Prostate gland (tissue), 2 donors: ENCODE measurements around the gene GJB1. TPM values are rescaled to one million over a fixed set of nuclear protein-coding genes. Genes with fewer than 3 reads are reported as not detected.
A peak's percentile ranks its signal among the peaks of the same experiment; 100 is the strongest.

Experiments
- DNase-seq: peaks from one replicate; pipeline ENCODE4 v3.0.0-alpha.2; 2019; ENCODE audit warnings: low spot score
- H3K27ac ChIP-seq, 2 donors: fragments of 200-600 bp; sonication (generic); 2 replicates each; pipeline ENCODE4 v1.5.1; 2017 to 2019
- H3K27me3 ChIP-seq: fragments of 200-600 bp; sonication (generic); replicated peaks from 2 replicates; pipeline ENCODE4 v1.5.1; 2019; ENCODE audit not compliant: insufficient read depth
- H3K36me3 ChIP-seq, 2 donors: fragments of 200-600 bp; sonication (generic); 1 replicate in 1 of 2; 2 replicates in 1 of 2; pipeline versions ENCODE4 v1.5.1 to v1.8.1; 2017 to 2019
- H3K4me1 ChIP-seq: fragments of 200-600 bp; sonication (generic); replicated peaks from 2 replicates; pipeline ENCODE4 v1.5.1; 2019
- H3K4me3 ChIP-seq, 2 donors: fragments of 200-600 bp; sonication (generic); 2 replicates each; pipeline ENCODE4 v1.5.1; 2017 to 2019
- H3K9me3 ChIP-seq: fragments of 200-600 bp; sonication (generic); 2 replicates; pipeline ENCODE4 v1.5.1; 2017
- POLR2A ChIP-seq: fragments of 450-650 bp; IDR thresholded peaks from one replicate; pipeline ENCODE4 v1.6.1; 2016; ENCODE audit warnings: antibody characterized with exemption, mild to moderate bottlenecking
- POLR2AphosphoS5 ChIP-seq: sonication (generic); formaldehyde crosslinking; IDR thresholded peaks from one replicate; pipeline ENCODE4 v1.6.1; 2017; ENCODE audit warnings: antibody characterized with exemption
- WGBS: methylation state at CpG from one replicate; pipeline ENCODE4 v1.1.5; 2018; 5-methylcytosine and 5-hydroxymethylcytosine counted together
- intact Hi-C: fragments of 100-400 bp; cut with DNase I; formaldehyde crosslinking; loops from one replicate; pipeline ENCODE4 v1.14.2; 2022
- total RNA-seq, 2 donors: library from RNA; depleted of rRNA; stranded (reverse); fragments of >200 nt; gene quantifications; one replicate each; pipeline ENCODE4 v1.1.0, GENCODE V29; 2016
- TF ChIP-seq, protein P1 (sequence below), 4 experiments: fragments of 200-600 bp in 2 of 4; fragments of 450-650 bp in 2 of 4; sonication (generic) in 2 of 4; IDR thresholded peaks; 1 replicate in 3 of 4; 2 replicates in 1 of 4; pipeline ENCODE4 v1.5.1; 2016 to 2019; ENCODE audit warnings: antibody characterized with exemption in 4 of 4, mild to moderate bottlenecking in 2 of 4, moderate library complexity in 2 of 4

Gene GJB1
- total RNA-seq, 2 donors from 2014 or later = 28.3 to 57.6 TPM

DNA sequence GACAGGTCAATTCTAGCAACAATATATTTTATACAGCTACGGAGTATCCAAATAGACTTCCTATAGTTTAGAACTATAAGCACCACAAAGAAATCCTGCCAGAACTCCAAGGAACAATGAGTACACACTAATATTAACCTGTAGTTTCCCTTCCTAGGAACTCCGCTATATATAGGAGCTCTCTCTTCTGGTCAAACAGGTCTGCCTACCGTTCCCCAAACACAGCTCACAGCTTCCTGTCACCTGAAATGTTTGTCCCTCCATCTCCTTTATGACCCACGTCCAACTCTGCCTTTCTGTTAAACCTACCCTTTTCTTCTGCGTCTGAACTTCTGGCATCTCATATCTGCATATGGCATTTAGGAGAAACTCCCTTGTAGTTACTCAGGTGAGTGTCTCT lies 10.5 kb upstream of the GJB1 start:
- no peaks in the 10 kb centered on the region for H3K9me3 ChIP-seq
- TF ChIP-seq POLR2A (no peak), POLR2AphosphoS5 (peak; percentile 33)
- TF ChIP-seq, protein P1, sequence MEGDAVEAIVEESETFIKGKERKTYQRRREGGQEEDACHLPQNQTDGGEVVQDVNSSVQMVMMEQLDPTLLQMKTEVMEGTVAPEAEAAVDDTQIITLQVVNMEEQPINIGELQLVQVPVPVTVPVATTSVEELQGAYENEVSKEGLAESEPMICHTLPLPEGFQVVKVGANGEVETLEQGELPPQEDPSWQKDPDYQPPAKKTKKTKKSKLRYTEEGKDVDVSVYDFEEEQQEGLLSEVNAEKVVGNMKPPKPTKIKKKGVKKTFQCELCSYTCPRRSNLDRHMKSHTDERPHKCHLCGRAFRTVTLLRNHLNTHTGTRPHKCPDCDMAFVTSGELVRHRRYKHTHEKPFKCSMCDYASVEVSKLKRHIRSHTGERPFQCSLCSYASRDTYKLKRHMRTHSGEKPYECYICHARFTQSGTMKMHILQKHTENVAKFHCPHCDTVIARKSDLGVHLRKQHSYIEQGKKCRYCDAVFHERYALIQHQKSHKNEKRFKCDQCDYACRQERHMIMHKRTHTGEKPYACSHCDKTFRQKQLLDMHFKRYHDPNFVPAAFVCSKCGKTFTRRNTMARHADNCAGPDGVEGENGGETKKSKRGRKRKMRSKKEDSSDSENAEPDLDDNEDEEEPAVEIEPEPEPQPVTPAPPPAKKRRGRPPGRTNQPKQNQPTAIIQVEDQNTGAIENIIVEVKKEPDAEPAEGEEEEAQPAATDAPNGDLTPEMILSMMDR (IDR thresholded peaks at IDR 0.05) = no peak
- 44% methylated on average over 5 of the region's 5 CpGs for WGBS
- intact Hi-C loops = no loop called here
- no peaks in the 10 kb centered on the region for H3K27me3 ChIP-seq
- peak; percentile 37 for DNase-seq
- no peak overlapping the region for H3K4me3 ChIP-seq
- peak overlapping the region; percentile 45 to 58 for H3K27ac ChIP-seq
- H3K36me3 ChIP-seq = no peaks in the 10 kb centered on the region
- no peaks in the 10 kb centered on the region for H3K4me1 ChIP-seq

DNA sequence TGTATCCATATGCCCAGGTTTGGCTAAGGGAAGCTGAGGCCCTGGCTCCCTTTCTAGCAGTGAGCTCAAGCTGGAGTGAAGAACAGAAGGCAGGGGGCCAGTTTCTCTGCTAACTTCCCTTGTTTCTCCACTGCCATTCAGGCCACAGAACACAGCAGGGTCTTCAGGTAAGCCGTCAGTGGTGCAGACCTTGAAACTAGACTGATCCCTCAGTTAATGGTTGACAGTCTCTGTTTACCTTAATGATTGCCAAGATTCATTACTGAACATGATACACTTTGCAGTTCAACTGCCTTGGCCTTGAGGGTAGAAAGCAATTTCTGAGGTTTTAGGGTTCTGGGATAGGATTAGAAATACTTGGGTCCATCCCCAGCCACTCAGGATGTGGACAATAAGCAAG lies 8.9 kb upstream of the GJB1 start:
- no peak for DNase-seq
- 80% methylated on average over 1 of the region's 1 CpG for WGBS
- Histone ChIP-seq H3K27me3 (no peaks in the 10 kb centered on the region), H3K4me1 (no peaks in the 10 kb centered on the region), H3K9me3 (no peaks in the 10 kb centered on the region), H3K27ac (peak overlapping the region in 1 of 2 donors; percentile 43), H3K36me3 (no peaks in the 10 kb centered on the region), H3K4me3 (no peak overlapping the region)
- TF ChIP-seq, protein P1 (IDR thresholded peaks at IDR 0.05) = no peak
- TF ChIP-seq POLR2AphosphoS5 (no peak), POLR2A (no peak)
- intact Hi-C loops = no loop called here

- TF ChIP-seq POLR2AphosphoS5 (no peak), POLR2A (no peak)
- TF ChIP-seq, protein P1 (IDR thresholded peaks at IDR 0.05) = no peak
- H3K27ac ChIP-seq = peak overlapping the region in 1 of 2 donors; percentile 43
- 38% methylated on average over 2 of the region's 5 CpGs for WGBS
- peak; percentile 6 for DNase-seq
- no peaks in the 10 kb centered on the region for H3K27me3 ChIP-seq
- no peaks in the 10 kb centered on the region for H3K4me1 ChIP-seq
- H3K9me3 ChIP-seq = no peaks in the 10 kb centered on the region
- no peaks in the 10 kb centered on the region for H3K36me3 ChIP-seq
- intact Hi-C loops = no loop called here
- peak overlapping the region in 1 of 2 donors; percentile 4 for H3K4me3 ChIP-seq
Measured at GRCh38 chrX:71214604-71215337, 8.3 kb upstream of the GJB1 start.

DNA sequence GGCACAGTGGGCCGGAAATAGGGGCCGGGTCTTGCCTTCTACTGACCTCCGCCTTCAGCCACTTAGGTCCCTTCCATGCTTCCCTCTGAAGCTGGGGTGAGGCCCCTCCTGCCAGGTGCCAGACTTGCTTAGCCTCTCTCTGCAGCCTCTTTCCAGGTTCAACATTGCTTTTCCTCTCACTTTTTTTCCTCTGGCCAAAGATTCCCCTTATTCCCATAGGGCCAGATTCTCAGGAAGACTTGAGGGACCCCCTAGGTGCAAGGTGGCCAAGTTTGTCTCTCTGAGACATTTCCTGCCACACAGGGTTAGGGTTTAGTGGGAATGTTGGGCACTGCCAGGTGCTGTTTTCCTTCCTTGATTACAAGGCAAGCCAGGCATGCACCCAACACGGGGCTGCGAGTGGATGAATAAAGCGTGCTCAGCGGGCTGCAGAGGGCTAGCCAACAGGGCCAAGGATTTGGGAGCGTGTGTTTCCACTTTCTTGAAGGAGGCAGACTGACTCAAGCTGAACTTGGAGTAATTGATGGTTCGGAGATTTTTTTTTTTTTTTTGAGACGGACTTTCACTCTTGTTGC lies 7.6 kb upstream of the GJB1 start:
- Histone ChIP-seq H3K27me3 (no peaks in the 10 kb centered on the region), H3K4me3 (peak overlapping the region in 1 of 2 donors; percentile 4), H3K27ac (peak overlapping the region in 1 of 2 donors; percentile 43), H3K9me3 (no peaks in the 10 kb centered on the region), H3K36me3 (no peaks in the 10 kb centered on the region), H3K4me1 (no peaks in the 10 kb centered on the region)
- intact Hi-C loops = no loop called here
- peak; percentile 4 for DNase-seq
- WGBS = 57% methylated on average over 9 of the region's 10 CpGs
- TF ChIP-seq, protein P1 (IDR thresholded peaks at IDR 0.05) = no peak
- TF ChIP-seq POLR2AphosphoS5 (no peak), POLR2A (no peak)

DNA sequence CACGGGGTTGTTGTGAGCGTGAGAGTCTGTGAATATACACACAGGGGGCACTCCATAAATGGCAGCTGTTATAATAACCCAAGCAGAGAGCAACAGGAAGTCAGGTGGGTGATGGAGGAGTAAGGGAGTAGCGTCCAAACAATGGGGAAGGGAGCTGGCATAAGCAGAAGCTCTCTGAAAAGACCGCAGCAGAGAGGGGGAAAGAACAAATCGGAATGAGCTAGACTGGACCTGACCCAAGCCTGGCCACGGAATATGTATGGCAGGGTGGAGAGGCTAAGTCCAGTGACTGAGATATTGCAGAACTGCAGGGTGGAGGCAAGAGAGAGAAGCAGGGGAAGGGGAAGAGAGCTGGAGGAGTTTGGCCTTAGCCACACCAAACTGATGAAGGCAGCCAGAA lies 6.5 kb upstream of the GJB1 start:
- Histone ChIP-seq H3K4me3 (no peak overlapping the region), H3K36me3 (no peaks in the 10 kb centered on the region), H3K9me3 (no peaks in the 10 kb centered on the region), H3K27me3 (no peaks in the 10 kb centered on the region), H3K4me1 (no peaks in the 10 kb centered on the region), H3K27ac (no peak overlapping the region)
- WGBS = 28% methylated on average over 6 of the region's 6 CpGs
- intact Hi-C loops = no loop called here
- DNase-seq = no peak
- no peak for TF ChIP-seq POLR2AphosphoS5
- TF ChIP-seq POLR2A = no peak
- TF ChIP-seq, protein P1 (IDR thresholded peaks at IDR 0.05) = no peak
